SKM-1 treated with dmso at 0.1 percent for 144 hours (cell line): ENCODE data around the gene FOXL3.
A peak's percentile ranks its signal among the peaks of the same experiment; 100 is the strongest.

ENCODE experiments used
- DNase-seq: peaks from one replicate; lab custom pipeline; 2025; ENCODE audit not compliant: unreplicated experiment; lab: John Stamatoyannopoulos, UW

FOXL3 gene

DNA sequence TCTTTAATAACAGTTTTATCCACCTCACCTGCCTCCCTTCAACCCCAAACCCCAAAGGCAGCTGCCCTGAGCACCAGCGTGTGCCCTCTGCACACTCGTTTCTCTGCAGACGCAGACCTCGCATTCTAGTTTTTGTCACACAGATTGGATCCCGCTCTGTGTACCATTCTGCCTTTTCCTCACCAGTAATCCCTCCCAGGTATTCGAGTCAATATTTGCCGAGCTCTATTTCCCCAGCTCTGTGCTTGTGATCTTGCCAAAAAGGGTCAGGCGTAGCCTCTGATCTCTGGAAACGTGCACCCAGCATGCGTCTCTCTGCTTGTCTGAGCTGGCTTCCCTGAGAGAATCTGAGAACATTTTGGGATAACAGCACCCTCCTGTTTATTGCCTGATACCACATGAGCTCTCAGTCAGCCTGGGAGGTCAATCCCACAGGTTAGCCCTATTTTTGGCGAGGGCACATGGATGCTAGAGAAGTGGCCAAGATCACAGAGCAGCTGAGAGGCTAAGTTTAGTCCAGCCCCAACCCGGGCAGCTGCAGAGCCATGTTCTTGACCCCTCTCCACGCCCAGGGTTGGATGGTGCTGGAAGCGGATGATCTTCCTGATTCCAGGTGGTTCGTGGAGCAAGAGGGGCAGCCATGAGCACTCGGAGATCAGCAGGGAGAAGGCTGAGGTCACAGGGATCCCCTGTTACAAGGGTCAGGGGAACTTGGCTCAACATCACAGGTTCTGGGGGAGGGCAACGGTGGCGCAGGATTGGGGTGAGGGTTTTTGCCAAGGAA lies 29.1 kb downstream of the FOXL3 start:
- DNase-seq, result no peak

DNA sequence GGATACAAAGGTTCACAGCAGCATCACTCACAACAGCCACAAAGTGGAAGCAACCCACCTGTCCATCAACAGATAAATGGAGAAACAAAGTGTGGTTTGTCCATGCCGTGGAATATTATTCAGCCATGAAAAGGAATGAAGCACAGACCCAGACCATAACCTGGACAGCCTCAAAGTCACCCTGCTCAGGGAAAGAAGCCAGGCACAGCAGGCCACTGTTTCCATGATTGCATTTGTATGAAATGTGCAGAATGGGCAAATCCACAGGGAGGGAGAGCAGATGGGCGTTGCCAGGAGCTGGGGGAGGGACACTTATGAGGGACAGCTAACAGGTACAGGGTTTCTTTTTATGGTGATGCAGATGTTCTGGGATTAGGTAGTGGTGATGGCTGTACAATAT lies 30.3 kb downstream of the FOXL3 start:
- DNase-seq, result no peak

DNA sequence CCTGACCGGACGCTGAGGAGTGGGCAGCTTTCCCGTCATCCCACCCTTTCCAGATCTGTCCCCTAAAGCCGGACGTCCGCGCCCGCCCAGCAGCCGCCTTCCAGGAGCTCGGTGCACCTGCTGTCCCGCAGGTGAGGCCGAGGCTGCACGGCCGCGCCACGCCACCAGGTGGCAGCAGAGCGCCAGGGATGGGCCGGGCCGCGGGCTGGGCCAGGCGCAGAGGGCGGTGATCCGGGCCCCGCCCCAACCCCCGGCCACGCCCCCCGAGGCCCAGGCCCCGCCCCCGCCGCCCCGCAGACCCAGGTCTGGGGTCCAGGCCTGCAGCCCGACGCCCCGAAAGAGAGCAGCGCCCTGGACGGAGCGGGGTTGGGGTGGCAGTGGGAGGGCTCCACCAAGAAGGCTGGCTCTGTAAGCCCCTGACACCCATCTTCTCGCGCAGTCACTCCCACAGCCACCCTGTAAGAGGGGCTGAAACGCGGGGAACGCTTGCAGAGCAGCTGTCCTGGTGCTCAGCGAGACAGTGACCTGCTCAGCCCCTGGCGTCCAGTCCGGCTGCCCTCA lies 32.2 kb downstream of the FOXL3 start:
- DNase-seq, result peak; percentile 11

DNA sequence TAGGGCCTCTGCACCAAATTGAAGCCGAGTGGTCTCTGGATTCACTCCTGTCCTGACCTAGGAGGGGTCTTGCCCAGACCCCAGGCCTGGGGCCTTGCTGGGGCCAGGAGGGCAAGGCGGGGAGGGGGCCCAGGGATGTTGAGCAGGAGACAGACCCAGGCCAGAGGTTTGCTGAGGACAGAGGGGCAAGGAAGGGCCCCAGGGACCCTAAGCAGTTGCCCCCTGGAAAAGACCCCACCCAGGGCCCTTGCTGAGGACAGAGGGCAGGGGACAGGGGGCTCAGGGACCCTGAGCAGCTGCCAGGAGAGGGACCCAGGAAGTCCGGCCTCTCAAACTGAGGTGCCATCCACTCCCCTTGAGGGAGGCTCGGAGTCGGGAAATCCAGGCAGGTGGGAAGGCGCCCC lies 32.7 kb downstream of the FOXL3 start:
- DNase-seq, result no peak

DNA sequence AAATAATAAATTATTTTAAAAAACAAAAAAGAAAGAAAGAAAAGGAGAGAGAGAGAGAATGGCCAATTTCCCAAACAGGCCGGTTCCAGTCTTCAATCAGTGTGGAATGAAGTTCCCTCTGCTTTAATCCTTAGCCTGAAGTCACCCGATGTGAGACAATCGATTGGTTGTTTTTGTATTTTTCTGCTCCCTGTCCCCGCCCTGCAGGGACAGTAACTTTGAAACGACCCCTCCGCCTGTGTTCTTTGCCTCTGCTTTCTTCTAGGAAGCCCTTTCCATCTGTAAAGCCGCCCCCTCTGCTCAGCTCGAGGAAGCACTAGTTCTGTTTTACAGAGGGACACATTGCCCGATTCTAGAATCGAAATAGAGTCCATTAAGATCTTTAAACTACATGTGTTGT lies 33.4 kb downstream of the FOXL3 start:
- no peak for DNase-seq

DNA sequence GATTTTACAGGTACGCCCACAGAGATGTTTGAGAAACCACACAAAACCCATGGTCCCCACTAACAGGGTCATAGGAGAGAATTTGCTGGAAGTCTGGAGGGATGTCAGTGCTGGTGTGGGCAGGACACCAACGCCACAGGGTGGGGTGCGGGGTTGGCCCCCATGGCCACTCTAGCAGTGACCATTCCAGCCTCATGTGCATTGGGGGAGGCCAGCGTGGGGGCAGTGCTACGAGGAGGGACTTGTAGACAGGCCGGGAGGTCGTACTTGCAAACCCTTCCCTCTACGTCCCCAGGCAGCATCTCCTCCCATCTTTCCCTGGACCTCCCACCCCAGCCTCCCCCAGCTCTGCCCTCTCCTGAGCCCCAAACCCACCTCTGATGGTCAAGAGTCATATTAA lies 34.0 kb downstream of the FOXL3 start:
- DNase-seq, result no peak

DNA sequence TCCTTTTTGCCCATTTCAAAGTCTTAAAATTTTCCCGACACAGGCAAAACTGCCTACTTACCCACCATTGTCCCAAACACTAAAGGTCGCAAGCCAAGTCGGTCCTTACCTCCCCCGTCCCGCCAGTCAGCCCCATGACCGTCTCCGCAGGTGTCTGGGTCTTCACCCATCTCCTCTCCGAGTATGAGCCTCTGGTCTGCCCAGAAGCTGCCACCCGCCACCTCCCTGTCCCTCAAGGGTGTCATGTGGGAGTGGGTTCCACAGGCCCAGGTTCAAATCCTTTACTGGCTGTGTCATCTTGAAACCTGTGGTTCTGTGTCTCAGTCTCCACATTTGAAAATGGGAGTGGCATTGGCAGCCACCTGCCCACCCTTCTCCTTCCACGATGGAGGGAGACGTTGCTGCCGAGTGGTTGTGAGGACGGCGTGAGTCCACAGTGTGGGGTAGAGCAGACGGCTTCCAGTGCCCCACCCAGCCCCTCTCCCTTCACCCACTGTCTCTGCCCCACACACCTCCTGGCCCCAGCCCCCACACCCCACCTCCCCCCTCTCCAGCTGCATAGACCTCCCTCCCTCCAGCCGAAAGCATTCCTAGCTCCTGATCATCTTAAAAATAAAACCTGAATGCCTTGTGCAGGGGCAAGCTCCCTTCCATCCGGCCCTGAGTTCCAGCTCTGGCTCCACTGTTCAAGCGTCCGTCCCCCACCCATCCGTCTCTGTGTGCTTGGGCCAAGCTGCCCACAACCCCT lies 35.3 kb downstream of the FOXL3 start:
- no peak for DNase-seq

DNA sequence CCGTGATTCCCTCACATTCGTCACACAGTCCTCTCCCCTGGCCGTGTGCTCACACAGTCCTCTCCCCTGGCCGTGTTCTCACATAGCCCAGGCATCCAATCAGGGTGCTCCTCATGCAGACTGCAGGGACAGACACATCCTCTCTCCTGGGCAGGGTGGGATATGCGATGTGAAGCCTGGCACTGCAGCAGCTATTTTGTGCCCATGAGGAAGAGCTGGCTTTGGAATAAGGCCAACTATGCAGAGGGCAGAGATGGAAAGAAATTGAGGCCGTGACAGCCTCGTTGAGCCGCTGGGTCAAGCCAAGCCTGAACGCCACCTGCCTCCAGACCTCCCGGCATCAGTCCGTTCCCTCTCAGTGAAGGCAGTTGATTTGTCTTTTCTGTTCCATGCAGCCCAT lies 35.8 kb downstream of the FOXL3 start:
- DNase-seq, result no peak

DNA sequence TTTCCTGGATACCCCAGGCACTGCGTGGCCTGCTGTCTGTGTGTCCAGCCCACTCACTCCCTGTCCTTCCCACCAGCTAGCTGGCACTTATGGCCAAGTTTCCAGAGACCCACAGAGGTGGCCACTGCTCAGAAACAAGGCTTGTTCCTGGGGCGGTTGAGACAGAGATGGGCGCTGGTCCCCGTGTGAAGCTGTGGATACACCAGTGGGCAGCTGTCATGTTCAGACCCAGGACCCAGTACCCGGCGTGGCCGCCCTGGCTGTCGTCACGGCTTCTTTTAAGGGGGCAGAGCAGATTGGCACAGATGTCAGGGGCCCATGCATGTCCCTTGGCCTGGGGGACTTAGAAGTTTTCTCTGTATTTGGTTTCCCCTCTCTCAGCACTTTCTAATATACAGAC lies 36.3 kb downstream of the FOXL3 start:
- DNase-seq, result no peak

DNA sequence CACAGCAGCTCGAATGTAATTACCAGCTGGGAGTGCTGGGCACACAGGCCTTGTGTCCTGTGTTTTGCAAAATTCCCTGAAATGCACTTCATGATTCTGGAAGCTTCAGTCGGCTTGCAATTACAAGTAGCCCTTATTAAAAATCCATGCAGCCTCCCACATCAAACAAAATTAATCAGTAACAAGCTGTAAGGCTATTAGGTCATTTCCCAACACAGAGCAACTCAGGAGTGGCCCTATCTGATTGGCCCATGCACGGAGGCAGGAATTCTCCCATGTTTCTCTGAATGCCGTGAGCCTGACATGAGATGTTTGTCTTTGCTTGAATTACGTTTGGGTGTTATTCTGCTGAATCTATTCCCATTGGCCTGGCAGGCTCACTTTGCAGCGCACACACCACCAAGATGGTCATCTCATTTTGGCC lies 36.9 kb downstream of the FOXL3 start:
- DNase-seq, result no peak

DNA sequence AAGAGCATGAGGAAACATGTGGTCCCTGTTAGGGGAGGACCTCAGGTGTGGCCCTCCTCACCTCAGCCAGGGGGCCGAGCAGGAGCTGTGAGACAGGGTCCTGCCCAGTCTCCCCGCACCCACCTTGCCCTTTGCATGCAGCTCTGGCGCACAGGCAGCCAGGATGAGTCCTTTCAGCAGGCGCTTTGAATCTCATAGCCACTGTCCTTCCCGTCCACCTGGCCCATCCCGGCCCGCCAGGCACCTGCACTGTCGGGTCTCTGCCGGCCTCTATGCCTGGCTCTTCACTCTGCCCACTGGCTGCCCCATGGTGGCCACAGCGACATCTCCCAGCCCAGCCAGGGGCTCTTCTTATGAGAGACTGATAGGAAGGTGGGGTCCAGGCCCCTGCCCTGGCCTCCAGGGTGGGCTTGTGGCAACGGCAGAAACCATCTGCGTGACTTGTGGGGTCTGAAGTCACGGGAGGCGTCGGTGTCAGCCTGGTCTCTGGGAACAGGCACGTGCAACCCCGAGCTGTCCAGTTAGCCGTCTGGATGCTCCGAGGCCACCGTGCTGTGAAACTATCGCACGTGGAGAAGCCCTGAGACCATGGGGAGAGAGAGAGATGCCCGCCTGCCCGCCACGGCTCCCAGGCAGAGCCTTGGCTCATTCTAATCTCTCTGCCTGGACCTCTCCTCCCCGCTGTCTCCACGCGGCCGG lies 37.4 kb downstream of the FOXL3 start:
- DNase-seq, result no peak

DNA sequence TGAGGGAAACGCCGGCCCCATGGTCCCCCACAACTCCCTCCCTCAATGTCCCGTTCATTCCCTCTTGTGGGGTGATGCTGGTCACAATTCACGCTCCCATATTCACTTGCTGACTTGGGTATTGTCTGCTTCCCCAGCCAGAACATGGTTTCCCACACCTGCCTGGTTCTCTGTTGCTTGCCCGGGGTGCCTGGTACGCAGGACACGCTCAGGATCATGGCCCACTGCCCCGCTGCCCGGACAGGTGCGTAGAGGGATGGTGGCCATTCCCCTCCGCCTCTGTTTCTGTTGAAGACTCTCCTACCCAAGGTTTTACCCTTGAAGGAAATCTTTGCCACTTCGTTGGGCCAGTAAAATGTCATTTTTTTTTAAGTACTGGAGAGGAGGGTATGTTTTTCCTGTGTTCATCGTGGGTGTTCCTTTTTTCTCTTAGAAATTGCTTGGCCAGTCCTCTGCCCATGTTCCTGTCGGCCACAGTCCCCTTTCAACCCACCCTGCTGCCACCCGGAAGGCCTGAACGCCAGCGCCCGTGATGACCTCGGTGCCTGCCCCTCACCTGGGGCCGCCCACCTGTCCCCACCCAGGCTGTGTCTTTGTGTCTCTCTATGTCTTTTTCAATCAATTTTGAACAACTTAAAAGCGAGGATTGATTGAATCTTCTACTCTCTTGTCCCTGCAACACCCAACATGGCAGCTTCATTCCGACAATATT lies 38.2 kb downstream of the FOXL3 start:
- DNase-seq, result no peak

DNA sequence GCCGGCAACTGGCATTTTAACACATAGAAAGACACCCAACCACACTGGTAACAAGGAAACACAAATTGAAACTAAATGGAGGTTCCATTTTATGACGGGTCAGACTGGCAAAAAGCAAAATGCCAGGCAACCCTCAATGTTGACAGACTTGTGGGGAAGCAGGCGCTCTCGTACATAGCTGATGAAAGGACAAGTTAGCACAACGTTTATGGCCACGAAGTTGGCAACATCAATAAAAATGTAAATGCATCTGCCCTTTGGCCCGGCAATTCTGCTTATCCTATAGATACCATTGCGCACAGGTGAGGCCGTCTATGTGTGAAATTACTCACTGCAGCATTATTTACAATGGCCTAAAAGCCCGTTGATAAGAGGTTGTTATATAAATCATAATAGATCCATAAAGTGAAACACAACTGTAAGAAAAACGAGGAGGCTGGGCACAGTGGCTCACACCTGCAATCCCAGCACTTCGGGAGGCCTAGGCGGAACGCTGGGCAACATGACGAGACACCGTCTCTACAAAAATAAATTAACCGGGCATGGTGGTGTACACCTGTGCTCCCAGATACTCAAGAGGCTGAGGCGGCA lies 39.8 kb downstream of the FOXL3 start:
- DNase-seq, result no peak

DNA sequence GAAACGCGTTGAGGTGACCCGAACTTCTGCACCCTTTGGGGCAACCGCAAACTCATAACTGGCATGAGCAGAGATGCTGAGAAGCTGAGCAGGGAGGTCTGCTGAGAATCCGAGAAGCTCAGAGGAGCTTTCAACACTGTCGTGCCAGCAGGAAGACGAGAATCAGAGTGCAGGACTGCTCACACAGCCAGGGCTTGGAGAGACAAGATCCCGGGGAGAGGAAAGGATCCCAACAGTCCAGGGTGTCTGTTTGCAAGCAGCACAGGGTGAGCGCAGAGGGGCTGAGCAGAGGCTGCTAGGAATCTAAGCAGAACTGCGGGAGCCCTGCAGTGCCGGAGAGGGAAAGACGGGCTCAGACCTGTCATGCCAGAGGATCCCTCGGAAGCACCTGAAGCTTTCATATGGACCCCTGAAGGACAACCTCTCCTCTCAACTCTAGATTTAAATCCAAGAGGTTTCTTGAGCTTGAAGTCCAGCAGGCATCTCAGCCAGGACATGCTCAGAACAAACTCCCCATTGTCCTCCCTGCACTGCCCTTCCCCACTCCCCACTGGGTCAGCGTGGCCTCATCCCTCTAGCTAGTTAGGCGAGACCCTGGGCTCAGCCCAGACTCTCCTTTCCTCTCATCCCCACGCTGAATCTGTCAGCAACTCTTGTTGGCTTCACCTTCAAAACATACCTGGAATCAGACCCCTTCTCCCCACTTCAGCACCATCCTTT lies 40.7 kb downstream of the FOXL3 start:
- DNase-seq, result no peak

DNA sequence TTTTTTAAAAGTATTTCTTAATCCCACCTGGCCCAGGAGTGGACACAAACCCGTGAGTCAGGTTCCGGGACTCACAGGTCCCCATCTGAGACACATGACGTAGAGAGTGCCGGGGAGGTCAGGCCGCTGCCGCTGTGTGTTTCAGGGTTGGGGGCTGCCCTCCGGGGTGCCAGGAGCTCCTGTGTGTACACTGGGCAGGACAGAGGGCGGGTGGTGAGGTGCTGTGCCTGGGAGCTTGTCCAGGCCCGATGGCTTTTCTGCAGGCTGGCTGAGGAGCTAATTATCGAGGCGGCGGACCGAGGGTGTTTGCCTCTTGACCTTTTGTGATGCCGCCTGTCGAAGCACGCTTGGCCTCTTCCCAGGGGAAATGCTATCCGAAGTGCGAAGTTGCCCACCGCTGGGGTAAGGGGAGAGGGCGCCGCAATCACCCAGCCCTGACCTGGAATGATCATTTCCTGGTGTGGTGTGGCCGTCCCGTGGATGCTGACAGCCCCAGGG lies 42.1 kb downstream of the FOXL3 start:
- no peak for DNase-seq

DNA sequence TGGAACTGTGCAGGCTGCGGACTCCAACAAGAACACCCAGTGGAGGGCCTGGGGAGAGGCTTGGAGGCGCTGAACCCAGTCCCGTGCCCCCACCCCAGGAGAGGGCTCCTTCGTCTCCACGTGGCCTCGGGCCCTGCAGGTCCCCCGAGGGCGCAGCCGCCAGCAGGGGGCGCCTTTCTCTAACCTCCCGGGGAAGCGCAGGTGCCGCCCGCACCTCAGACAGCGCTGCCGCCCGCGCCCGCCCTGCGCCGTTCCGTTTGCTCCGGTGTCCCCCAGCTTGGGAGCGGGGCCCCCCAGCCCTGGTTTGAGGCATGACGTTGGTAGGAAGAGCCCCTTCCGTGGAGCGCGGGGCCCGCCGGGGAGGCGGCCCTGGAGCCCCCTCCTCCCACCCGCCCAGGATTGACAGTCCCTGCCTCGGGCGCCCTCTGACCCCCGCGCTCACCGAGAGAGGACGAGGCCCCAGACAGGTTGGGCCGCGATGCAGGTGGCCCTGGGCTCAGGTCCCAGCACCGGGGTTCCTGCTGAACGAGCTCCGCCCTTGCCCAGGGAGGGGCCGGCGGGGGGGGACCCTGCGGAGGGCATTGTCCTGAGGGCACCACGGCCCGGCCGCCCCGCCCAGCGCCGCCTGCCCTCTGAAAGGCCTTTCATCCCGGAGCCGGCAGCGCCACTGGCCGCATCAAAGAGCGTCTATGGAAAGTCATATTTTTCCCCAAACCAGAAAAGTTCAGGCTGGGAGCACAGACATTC lies 42.8 kb downstream of the FOXL3 start:
- DNase-seq, result peak; percentile 3

DNA sequence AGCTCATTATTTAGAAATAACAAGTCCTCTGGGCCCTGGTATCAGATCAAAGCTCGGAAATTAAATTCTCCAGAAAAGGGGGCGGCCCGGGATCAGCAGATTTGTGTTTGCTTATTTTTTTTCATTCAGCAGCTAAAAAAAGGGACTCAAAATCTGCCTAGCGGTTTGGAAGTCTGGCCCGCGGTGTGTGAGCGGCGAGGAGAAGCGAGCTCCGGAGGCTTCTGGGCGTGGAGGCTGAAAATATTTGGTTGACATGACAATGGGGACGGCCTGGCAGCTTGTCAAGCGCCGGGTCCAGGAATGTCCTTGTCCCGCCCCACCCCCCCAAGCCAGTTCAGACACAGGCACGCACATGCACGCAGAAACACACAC lies 43.4 kb downstream of the FOXL3 start:
- DNase-seq, result no peak

DNA sequence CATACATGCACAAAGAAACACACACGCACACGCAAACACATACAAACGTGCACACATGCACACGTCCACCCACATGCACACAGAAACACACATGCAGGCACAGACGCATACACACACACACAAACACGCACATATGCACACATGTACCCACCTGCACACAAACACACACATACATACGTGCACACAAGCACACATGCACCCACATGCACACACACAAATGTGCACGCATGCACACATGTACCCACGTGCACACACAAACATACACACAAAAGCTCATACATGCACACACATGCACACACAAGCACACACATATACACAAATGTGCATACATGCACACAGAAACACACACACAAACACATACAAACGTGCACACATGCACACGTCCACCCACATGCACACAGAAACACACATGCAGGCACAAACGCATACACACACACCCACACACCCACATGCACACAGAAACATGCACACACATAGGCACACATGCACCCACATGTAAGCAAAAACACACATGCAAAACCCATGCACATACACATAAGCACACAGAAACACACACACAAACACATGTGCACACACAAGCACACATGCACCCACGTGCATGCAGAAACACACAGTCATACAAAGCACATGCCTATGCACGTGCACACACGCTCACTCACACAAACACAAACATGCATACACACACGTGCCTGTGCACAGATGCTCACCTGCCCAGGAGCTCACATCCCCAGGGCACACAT lies 44.8 kb downstream of the FOXL3 start:
- no peak for DNase-seq
